Stimulated activated CD8-positive, alpha-beta memory T cell treated with anti-CD3 and anti-CD28 coated beads, Interleukin-7, amount 100 ng/mL, for 1 hour (primary cell): ENCODE data around the gene RNF19B.
"Not testable (repeated sequence)": the region's sequence is repeated elsewhere in the genome, so short reads cannot be mapped to it uniquely, and the experiment has no call there.

ENCODE experiments used
- DNase-seq, 2 donors: peaks; one replicate each; pipeline ENCODE4 v3.0.0-alpha.2; 2020; ENCODE audit warnings: low read depth in 2 of 2

Gene RNF19B

GRCh38 chr1:32928715-32929114 lies 35.9 kb downstream of the RNF19B start:
- DNase-seq, result no peak

DNA sequence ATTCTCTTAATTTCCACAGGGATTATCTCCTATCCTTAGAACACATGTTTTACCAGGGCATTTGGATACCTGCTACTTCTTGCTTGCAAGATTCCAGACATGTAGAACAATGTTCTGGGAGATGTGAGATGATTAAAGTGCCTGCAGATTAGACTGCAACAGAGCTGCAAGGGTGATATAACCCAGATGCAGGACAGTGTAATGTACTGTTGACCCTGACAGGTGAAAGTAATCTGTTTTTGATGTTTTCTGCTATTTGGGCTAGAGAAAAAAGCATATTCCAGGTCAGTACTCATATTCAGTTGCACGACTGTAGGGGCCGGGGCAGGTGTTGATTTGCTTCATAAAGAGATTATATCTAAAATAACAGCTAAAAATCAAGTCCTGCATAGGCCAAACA lies 36.3 kb downstream of the RNF19B start:
- DNase-seq, result no peak

- no peak for DNase-seq
These were observed 37.2 kb downstream of the RNF19B start for GRCh38 chr1:32927441-32927840.

GRCh38 chr1:32926562-32926961 lies 38.0 kb downstream of the RNF19B start:
- DNase-seq, result no peak

GRCh38 chr1:32925403-32926162 lies 39.0 kb downstream of the RNF19B start:
- no peak for DNase-seq

DNA sequence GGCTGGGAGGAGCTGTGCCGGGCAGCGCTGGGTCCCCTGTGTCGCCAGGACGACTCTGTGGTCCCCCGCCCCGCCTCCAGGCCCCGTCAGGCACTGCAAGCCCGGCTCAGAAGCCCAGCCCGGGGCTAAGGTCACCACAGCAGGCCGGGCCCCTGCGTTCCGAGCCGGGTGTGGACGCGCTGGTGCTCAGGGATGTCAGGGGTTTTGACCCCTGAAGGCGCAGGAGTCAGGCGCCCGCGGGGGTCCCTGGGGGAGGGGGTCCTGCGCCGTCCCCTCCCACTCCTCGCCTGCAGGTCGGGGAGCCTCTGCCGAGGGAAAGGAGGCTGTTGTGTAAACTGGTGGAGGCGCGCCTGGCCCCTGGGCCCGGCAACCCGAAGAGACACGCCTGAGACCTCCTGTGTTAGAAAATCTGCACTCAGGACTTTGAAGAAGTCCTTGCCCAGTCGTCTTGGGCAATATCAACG lies 39.7 kb downstream of the RNF19B start:
- DNase-seq, result no peak

DNA sequence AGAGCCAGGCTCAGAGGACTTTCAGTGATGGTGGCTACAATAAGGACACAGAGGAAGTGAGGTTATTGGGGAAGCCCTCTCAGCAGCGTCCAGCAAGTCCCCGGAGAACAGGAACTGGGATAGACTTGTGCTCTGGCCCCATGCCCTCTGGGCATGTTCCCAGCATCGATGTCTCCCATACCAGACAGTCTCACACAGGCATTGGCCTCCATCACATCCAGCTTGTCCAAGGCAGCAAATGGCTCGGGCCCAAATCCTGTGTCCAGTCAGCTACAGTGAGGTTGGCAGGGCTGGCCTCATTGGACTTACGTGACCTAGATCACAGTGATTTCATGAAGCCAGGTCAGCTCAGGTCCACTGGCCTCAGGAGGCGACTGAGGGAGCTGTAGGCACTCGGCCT lies 43.8 kb downstream of the RNF19B start:
- no peak for DNase-seq

DNA sequence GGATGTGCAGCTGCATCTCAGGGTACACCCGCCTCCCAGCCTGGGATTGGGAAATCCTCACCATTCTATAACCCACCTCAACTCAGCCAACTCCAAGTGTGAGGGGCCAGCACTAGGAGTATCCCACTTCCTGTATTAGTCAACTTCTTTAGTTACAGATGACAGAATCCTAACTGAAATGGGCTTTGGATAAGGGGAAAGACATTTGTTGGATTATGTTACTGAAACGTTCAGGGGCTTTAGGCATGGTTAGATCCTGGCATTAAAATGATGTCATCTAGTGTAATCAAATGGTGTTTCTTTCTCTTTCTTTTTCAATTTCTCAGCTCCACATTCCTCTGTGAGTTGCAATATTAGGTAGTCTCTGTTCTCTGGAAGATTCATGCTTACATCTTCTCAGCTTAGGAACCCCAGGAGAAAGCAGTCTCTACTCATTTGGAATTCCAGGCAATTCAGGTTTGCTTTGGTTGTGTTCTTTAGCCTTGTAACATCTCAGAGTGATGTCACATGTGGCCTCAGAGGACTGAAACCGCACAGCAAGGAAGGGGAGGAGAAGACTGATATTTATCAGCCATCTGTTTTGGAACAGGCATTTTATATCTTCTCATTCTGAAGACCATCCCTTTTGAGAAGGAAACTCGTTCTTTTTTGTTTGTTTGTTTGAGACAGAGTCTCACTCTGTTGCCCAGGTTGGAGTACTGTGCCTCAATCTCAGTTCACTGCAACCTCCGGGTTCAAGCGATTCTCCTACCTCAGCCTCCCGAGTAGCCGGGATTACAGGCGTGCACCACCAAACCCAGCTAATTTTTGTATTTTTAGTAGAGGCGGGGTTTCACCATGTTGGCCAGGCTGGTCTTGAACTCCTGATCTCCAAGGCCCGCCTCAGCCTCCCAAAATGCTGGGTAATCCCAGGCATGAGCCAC lies 44.5 kb downstream of the RNF19B start:
- DNase-seq, result no peak

GRCh38 chr1:32918179-32918578 lies 46.4 kb downstream of the RNF19B start:
- DNase-seq, result no peak

GRCh38 chr1:32917521-32917920 lies 47.1 kb downstream of the RNF19B start:
- DNase-seq, result no peak

GRCh38 chr1:32915766-32916706 lies 48.6 kb downstream of the RNF19B start:
- no peak for DNase-seq

DNA sequence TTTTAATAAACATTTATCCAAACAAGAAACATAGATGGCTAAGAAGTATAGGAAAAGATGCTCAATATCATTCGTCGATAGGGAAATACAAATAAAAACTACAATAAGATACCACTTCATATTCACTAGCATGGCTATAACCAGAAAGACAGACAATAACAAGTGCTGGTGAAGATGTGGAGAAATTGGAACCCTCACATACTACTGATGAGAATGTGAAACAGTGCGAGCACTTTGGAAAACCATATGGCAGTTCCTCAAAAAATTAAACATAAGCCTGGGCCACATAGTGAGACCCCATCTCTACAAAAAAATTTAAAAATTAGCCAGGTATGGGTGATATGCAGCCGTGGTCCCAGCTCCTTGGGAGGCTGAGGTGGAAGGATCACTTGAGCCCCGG lies 54.3 kb downstream of the RNF19B start:
- DNase-seq, result no peak

- DNase-seq, result no peak
These were observed 57.2 kb downstream of the RNF19B start for GRCh38 chr1:32907435-32907834.

DNA sequence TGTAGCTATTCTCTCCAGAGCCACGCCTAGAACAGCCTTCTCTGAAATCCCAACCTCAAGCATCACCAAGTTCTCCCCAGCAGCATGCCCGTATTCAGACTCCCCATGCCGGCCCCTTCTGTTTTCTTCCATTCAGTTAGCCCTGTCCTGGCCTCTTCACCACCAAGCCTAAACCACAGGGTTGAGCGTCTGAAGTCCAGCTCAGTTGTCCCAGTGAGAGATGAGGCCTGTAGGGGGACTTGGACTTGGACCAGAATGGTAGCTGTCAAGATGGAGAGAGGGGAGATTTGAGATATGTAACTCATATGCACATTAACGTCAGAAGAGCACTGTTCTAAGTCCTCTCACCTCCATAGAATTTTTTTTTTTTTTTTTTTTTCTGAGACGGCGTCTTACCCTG lies 58.0 kb downstream of the RNF19B start:
- DNase-seq, result no peak

GRCh38 chr1:32905588-32905987 lies 59.0 kb downstream of the RNF19B start:
- not testable (repeated sequence) for DNase-seq

- no peak for DNase-seq
These were observed 59.8 kb downstream of the RNF19B start for GRCh38 chr1:32904797-32905196.

DNA sequence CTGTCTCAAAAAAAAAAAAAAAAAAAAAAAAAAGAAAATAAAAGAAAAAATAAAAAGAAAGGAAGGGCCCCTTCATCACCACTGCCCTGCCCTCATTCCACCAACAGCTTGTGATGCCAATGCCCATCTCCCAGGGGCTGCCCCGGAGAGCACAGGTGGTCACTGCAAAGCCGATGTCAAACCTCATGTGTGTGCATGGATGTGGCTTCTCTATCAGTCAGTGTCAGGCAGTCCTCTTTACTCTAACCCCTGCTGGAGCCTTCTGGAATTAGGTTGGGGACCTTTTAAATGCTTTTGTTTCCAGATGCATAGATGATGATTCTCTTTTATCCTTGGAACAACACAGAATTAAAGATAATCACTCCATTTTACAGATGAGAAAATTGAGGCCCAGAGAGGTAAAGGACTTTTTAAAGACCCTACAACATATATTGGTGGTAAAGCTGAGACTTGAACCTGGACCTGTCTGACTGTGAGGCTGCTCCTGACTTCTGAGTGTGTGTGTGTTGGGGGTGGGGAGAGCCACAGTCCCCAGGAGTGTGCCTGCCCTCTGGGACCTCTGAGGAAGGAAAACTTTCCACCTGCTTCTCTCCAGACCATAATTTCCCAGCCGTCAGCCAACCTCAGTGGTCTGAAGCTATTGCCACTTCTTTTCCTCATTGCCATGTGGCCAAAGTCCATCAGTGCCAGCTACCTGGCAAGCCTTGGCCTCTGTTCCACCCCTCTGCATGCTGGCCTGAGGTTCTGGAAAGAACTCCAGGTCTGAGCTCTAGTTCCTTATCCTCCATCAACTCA lies 60.4 kb downstream of the RNF19B start:
- no peak for DNase-seq

DNA sequence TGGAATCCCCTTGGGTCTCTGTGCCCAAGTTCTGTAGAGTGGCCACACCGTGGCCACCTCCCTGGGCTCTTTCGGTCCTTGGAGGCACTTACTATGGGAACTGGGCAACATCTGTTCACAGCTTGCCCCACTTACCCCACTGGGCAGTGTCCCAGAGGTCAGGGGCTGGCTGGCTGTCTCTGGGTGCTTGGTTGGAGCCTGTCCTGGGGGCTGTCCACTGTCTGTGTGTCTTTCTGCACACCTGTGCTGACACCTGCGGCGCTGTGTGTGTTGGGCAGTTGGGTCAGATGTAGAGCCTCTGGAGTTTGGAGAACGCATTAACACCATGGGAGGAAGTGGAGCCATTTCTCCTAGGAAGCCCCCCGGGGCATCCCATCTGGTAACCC lies 62.1 kb downstream of the RNF19B start:
- DNase-seq, result no peak

GRCh38 chr1:32901823-32902534 lies 62.6 kb downstream of the RNF19B start:
- DNase-seq, result no peak
